GM12878 (cell line): Measurements from ENCODE around the gene PLEKHM1.

Experiments used
- ETV6 ChIP-seq, 2 experiments: fragments of 450-650 bp in 1 of 2; IDR thresholded peaks in 1 of 2; conservative IDR thresholded peaks in 1 of 2; 2 replicates each; pipeline ENCODE4 v1.6.1; 2014; ENCODE audit warnings: antibody characterized with exemption in 1 of 2, borderline replicate concordance in 1 of 2, low read depth in 1 of 2, mild to moderate bottlenecking in 1 of 2, moderate library complexity in 1 of 2
- EZH2 ChIP-seq: IDR thresholded peaks from 2 replicates; pipeline ENCODE4 v1.6.1; 2012; ENCODE audit warnings: low read depth, mild to moderate bottlenecking, control low read depth, inconsistent platforms, low read length, borderline replicate concordance; ENCODE audit not compliant: control insufficient read depth
- POLR2A ChIP-seq: IDR thresholded peaks from 2 replicates; pipeline ENCODE4 v1.6.1; 2011; ENCODE audit warnings: low read depth, mild to moderate bottlenecking, low read length
- TF ChIP-seq, protein P1 (sequence below): fragments of 450-650 bp; IDR thresholded peaks from 2 replicates; pipeline ENCODE4 v1.6.1; 2018; ENCODE audit warnings: borderline replicate concordance, mild to moderate bottlenecking; ENCODE audit not compliant: partially characterized antibody

DNA sequence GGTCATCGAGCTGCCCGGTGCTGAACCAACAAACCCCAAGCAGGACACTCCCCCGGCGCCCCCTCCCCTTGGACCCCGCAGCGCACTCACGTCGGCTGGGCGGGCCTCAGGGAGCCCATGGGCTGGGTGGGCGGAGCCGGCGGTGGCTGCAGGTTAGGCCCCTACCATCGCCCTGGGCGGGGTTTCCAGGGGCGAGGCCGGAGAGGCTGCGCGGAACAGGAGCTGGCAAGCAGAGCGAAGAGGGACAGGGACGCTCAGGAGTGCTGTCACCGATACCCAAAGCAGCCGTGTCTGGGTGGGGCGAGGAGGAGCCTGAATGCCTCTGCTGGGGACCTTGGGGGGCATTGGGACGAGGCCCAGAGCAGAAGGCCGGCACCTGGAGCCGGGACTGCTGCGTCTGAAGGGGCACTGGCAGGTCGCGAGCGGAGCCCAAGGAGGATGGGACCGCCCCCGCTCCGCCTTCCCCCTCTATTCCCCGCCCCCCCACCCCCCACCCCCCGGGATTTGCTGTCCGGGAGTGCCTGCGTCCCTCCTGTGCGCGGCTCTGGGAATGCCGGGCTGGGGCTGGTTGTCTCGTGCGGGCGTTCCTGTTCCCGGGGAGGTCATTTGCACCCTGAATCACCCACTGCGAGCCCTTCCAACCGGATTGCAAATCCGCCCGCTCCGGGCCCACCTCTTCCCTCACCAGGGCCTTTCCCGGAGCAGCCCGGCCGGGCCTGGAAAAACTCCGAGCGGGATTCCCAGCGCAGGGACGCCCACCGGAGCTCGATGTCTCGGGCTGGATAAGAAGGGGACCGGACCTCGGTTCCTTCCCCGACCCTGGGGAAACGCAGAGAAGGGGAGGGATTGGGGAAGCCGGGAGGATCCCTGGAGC, 58.8 kb downstream of the PLEKHM1 start:
- TF ChIP-seq POLR2A (peak; percentile 70; the same call in 1 of the 2 replicates), ETV6 (conservative IDR thresholded peaks at IDR 0.05 in 1 of 2, IDR thresholded peaks at IDR 0.05 in 1 of 2; ENCODE audit: borderline replicate concordance in 1 of 2, low read depth in 1 of 2) (no peak), EZH2 (no peak)
- TF ChIP-seq, protein P1, sequence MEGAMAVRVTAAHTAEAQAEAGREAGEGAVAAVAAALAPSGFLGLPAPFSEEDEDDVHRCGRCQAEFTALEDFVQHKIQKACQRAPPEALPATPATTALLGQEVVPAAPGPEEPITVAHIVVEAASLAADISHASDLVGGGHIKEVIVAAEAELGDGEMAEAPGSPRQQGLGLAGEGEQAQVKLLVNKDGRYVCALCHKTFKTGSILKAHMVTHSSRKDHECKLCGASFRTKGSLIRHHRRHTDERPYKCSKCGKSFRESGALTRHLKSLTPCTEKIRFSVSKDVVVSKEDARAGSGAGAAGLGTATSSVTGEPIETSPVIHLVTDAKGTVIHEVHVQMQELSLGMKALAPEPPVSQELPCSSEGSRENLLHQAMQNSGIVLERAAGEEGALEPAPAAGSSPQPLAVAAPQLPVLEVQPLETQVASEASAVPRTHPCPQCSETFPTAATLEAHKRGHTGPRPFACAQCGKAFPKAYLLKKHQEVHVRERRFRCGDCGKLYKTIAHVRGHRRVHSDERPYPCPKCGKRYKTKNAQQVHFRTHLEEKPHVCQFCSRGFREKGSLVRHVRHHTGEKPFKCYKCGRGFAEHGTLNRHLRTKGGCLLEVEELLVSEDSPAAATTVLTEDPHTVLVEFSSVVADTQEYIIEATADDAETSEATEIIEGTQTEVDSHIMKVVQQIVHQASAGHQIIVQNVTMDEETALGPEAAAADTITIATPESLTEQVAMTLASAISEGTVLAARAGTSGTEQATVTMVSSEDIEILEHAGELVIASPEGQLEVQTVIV: no peak
